Measurements from ENCODE around the gene CHN2. TPM values are rescaled to one million over a fixed set of nuclear protein-coding genes. Genes with fewer than 3 reads are reported as not detected.

Gene CHN2
- total and polyA plus RNA-seq, 8 donors, result 8.2 to 32.9 (median 24.0) TPM

DNA sequence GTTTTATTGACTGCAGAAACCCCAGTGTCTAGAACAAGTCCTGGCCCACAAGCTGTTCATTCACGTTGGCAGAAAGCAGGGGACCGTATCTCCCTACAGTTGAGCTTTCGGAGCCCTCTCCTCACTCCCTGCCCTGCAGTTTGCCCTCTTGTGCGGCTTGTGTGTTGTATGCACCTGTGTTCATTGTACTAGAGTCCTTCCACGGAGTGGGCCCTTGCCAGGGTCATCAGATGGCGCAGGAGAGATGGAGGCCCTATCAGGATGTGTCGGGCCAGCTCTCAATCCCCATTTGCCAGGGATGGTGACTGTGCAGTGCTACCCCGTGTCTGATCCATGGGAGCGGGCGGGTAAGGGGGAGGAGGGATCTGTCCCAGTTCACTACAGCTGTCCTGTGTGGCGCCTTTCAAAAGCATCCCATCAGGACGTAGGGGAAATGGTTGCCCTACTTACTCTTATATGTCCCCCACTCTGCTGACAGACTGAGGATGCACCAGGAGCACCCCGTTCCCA, 291.7 kb downstream of the CHN2 start:
- H3K27ac ChIP-seq, result no peak overlapping the region
- peak in 1 of 4 donors; percentile 9 for ATAC-seq
- H3K27me3 ChIP-seq, result no peaks in the 10 kb centered on the region
- no peaks in the 10 kb centered on the region for H3K9me3 ChIP-seq
- TF ChIP-seq CTCF (IDR thresholded peaks at IDR 0.05), result no peak
- intact Hi-C loops (cut with DNase I), result no loop called here
- no peak for DNase-seq
- WGBS, 2 donors, result 93 to 95% methylated on average over 13 of the region's 13 CpGs
- no peak overlapping the region for H3K4me3 ChIP-seq
- no peaks in the 10 kb centered on the region for H3K36me3 ChIP-seq
- FAIRE-seq, result no peak
- H3K4me1 ChIP-seq, result peaks cover 0 to 17% (median 0%) of the 10 kb centered on the region in 3 donors

- Histone ChIP-seq H3K36me3 (no peaks in the 10 kb centered on the region), H3K4me3 (no peak overlapping the region), H3K27me3 (no peaks in the 10 kb centered on the region), H3K4me1 (peaks cover 0 to 17% (median 0%) of the 10 kb centered on the region in 3 donors), H3K27ac (no peak overlapping the region), H3K9me3 (no peaks in the 10 kb centered on the region)
- ATAC-seq (no peak), FAIRE-seq (no peak), DNase-seq (no peak)
- TF ChIP-seq CTCF (IDR thresholded peaks at IDR 0.05), result no peak
- intact Hi-C loops (cut with DNase I), result no loop called here
- 47 to 65% methylated on average over 2 of the region's 2 CpGs for WGBS, 2 donors
These were observed 292.8 kb downstream of the CHN2 start for GRCh38 chr7:29487424-29487823.

- ATAC-seq (peak; percentile 31 to 54 (median 44)), DNase-seq (no peak), FAIRE-seq (no peak)
- Histone ChIP-seq H3K9me3 (no peaks in the 10 kb centered on the region), H3K27ac (peak overlapping the region in 1 of 4 donors; percentile 19), H3K36me3 (no peaks in the 10 kb centered on the region), H3K4me1 (peaks cover 0 to 17% (median 0%) of the 10 kb centered on the region in 3 donors), H3K4me3 (no peak overlapping the region), H3K27me3 (no peaks in the 10 kb centered on the region)
- no peak for TF ChIP-seq CTCF (IDR thresholded peaks at IDR 0.05)
- 70 to 72% methylated on average over 8 of the region's 8 CpGs for WGBS, 2 donors
- intact Hi-C loops (cut with DNase I), result no loop called here
These were observed 293.8 kb downstream of the CHN2 start for GRCh38 chr7:29488203-29488970.

DNA sequence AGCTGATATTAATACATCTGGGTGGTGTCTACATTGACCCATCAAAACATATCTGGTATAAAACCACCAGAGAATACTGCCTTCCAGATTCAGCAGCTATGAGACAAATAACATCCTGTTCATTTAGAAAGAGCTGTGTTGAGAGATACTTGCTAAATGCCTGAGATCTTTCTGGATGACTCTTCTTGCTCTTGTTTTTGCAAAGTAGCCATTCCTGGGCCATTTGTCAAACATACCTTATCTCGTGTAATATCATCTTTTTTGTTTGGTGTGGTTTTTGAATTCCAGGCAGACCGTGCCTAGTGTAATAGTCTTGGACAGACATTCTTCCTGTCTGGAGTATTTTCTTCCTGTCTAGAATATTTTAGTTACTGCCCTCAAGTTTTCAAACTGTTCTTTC, 294.4 kb downstream of the CHN2 start:
- H3K27me3 ChIP-seq, result no peaks in the 10 kb centered on the region
- 40 to 42% methylated on average over 2 of the region's 2 CpGs for WGBS, 2 donors
- FAIRE-seq, result no peak
- no peak for TF ChIP-seq CTCF (IDR thresholded peaks at IDR 0.05)
- H3K4me1 ChIP-seq, result peaks cover 0 to 17% (median 3%) of the 10 kb centered on the region in 3 donors
- peak overlapping the region in 1 of 4 donors; percentile 19 for H3K27ac ChIP-seq
- DNase-seq, result no peak
- H3K4me3 ChIP-seq, result no peak overlapping the region
- intact Hi-C loops (cut with DNase I), result no loop called here
- no peaks in the 10 kb centered on the region for H3K36me3 ChIP-seq
- peak in 1 of 4 donors; percentile 31 for ATAC-seq
- no peaks in the 10 kb centered on the region for H3K9me3 ChIP-seq

GRCh38 chr7:29490094-29490607, 295.6 kb downstream of the CHN2 start:
- intact Hi-C loops (cut with DNase I), result no loop called here
- peaks cover 0 to 9% (median 8%) of the 10 kb centered on the region in 3 donors for H3K4me1 ChIP-seq
- H3K9me3 ChIP-seq, result no peaks in the 10 kb centered on the region
- FAIRE-seq (no peak), ATAC-seq (no peak), DNase-seq (no peak)
- H3K4me3 ChIP-seq, result no peak overlapping the region
- no peaks in the 10 kb centered on the region for H3K27me3 ChIP-seq
- no peaks in the 10 kb centered on the region for H3K36me3 ChIP-seq
- H3K27ac ChIP-seq, result no peak overlapping the region
- 66 to 70% methylated on average over 4 of the region's 4 CpGs for WGBS, 2 donors
- TF ChIP-seq CTCF (IDR thresholded peaks at IDR 0.05), result no peak
